Tibial artery (tissue), 4 donors: ENCODE measurements around the gene KIN.

Source experiments
- DNase-seq, 2 donors: peaks; one replicate each; pipeline ENCODE4 v3.0.0-alpha.2; 2019
- H3K27ac ChIP-seq, 2 donors: fragments of 200-600 bp; sonication (generic) in 1 of 2; 1 replicate in 1 of 2; 2 replicates in 1 of 2; pipeline ENCODE4 v1.5.1; 2018 to 2019; ENCODE audit warnings: mild to moderate bottlenecking in 1 of 2
- H3K27me3 ChIP-seq, 2 donors: fragments of 200-600 bp; sonication (generic) in 1 of 2; one replicate each; pipeline versions ENCODE4 v1.5.1 to v1.6.0; 2016 to 2019
- H3K36me3 ChIP-seq, 3 donors: fragments of 200-600 bp; sonication (generic) in 2 of 3; one replicate each; pipeline ENCODE4 v1.5.1; 2016 to 2019; ENCODE audit warnings: mild to moderate bottlenecking in 2 of 3
- H3K4me1 ChIP-seq, 4 donors: fragments of 200-600 bp; sonication (generic) in 2 of 4; 1 replicate in 3 of 4; 2 replicates in 1 of 4; pipeline ENCODE4 v1.5.1; 2016 to 2019
- H3K4me3 ChIP-seq, 2 donors: fragments of 200-600 bp; sonication (generic) in 1 of 2; 1 replicate in 1 of 2; 2 replicates in 1 of 2; pipeline ENCODE4 v1.5.1; 2018 to 2019; ENCODE audit warnings: mild to moderate bottlenecking in 2 of 2
- H3K9me3 ChIP-seq, 3 donors: fragments of 200-600 bp; sonication (generic) in 1 of 3; one replicate each; pipeline ENCODE4 v1.5.1; 2016 to 2019
- CTCF ChIP-seq, 2 experiments: fragments of 200-600 bp in 1 of 2; fragments of 450-650 bp in 1 of 2; IDR thresholded peaks; one replicate each; pipeline ENCODE4 v1.5.1; 2017 to 2019; ENCODE audit warnings: antibody characterized with exemption in 2 of 2, mild to moderate bottlenecking in 1 of 2, moderate library complexity in 1 of 2
- intact Hi-C: fragments of 100-400 bp; cut with DNase I; formaldehyde crosslinking; loops from one replicate; pipeline ENCODE4 v1.15.0; 2023; ENCODE audit warnings: low total_unique reads

KIN gene

GRCh38 chr10:7704071-7705016 lies 83.4 kb downstream of the KIN start:
- intact Hi-C loops: no loop called here
- no peak for TF ChIP-seq CTCF (IDR thresholded peaks at IDR 0.05)
- Histone ChIP-seq H3K36me3 (no peaks in the 10 kb centered on the region), H3K4me3 (no peak overlapping the region), H3K9me3 (no peaks in the 10 kb centered on the region), H3K27me3 (no peaks in the 10 kb centered on the region), H3K4me1 (peaks cover 0 to 9% (median 1%) of the 10 kb centered on the region in 4 donors), H3K27ac (no peak overlapping the region)
- no peak for DNase-seq

- Histone ChIP-seq H3K4me3 (no peak within 1 kb of the TSS), H3K36me3 (no peaks in the 10 kb centered on the region), H3K27me3 (no peaks in the 10 kb centered on the region), H3K4me1 (peaks cover 0 to 9% (median 1%) of the 10 kb centered on the region in 4 donors), H3K27ac (no peak within 1 kb of the TSS), H3K9me3 (no peaks in the 10 kb centered on the region)
- intact Hi-C loops: no loop called here
- no peak for DNase-seq
- no peak for TF ChIP-seq CTCF (IDR thresholded peaks at IDR 0.05)
These were observed 84.7 kb downstream of the KIN start, which contains the start of gene ITIH2 for GRCh38 chr10:7703140-7703539. ITIH2 (plus strand) TSS chr10:7703316; CDS start chr10:7703435, 119 bp downstream.

DNA sequence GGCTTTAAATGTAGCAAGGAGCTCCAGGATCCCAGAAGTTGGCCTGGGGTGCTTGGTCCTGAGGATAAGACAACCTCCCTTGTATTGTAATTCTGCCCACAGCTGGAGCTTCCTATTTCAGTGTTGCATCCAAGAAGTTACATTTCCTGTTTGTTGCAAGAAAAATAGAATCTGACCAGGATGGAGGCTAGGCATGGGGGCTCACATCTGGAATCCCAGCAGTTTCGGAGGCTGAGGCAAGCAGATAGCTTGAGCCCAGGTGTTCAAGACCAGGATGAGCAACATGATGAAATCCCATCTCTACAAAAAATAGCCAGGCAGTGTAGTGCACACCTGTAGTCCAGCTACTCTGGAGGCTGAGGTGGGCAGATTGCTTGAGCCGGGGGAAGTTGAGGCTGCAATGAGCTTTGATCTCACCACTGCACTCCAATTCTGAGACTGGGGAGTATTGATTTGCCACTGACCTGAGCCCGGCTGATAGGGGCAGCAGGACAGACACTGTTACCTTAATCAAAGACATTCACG lies 85.4 kb downstream of the KIN start:
- TF ChIP-seq CTCF (IDR thresholded peaks at IDR 0.05): no peak
- Histone ChIP-seq H3K27ac (no peak overlapping the region), H3K27me3 (no peaks in the 10 kb centered on the region), H3K36me3 (no peaks in the 10 kb centered on the region), H3K4me3 (no peak overlapping the region), H3K9me3 (no peaks in the 10 kb centered on the region), H3K4me1 (peaks cover 0 to 16% (median 8%) of the 10 kb centered on the region in 4 donors)
- no peak for DNase-seq
- intact Hi-C loops: no loop called here

- intact Hi-C loops: no loop called here
- H3K4me3 ChIP-seq: no peak overlapping the region
- no peak for TF ChIP-seq CTCF (IDR thresholded peaks at IDR 0.05)
- no peak for DNase-seq
- peaks cover 0 to 27% (median 15%) of the 10 kb centered on the region in 4 donors for H3K4me1 ChIP-seq
- no peaks in the 10 kb centered on the region for H3K9me3 ChIP-seq
- H3K27ac ChIP-seq: no peak overlapping the region
- H3K27me3 ChIP-seq: no peaks in the 10 kb centered on the region
- H3K36me3 ChIP-seq: no peaks in the 10 kb centered on the region
These were observed 86.5 kb downstream of the KIN start for GRCh38 chr10:7701158-7701742.
